Measurements from ENCODE around the gene MAGOH. TPM values are rescaled to one million over a fixed set of nuclear protein-coding genes. Genes with fewer than 3 reads are reported as not detected.

MAGOH gene
- total RNA-seq, 1 donor from 2014 or later, result 96.4 TPM

DNA sequence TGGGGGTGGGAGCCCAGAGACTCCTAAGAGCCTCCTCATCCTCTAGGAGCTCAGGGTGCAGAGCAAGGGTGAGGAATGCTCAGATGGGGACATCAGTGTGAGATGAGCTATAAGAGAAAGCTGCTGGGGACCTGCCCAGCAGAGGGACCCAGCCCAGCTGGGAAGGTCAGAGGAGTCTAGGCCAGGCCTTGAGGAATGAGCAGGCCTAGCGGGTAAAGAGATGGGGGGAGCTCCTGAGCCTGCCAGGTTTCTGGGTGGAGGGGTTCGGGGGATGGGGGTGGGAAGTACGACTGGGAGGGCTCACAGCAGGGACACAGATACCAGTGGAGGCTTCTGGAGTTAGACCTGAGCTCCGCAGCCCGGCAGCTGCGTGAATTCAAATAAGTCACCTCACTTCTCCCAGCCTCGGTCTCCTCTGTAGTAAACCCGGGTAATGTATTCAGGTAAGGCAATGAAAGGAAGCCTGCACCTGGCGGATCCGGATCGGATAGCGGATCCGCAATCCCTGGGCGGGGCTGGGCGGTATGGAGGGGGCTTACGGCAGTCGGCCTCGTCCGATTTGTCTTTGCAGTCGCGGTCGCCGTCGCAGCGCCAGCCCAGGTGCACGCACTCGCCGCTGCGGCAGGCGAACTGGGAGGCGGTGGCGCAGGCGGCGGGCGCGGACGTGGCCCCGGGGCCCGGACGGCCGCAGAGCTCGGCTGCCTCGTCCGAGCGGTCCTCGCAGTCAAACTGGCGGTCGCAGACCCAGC is 38.0 kb upstream of the MAGOH start:
- no peak overlapping the region for H3K27ac Mint-ChIP-seq
- H3K9me3 Mint-ChIP-seq, result no peaks in the 10 kb centered on the region
- H3K4me1 Mint-ChIP-seq, result peaks cover 5% of the 10 kb centered on the region
- no peak overlapping the region for H3K4me3 Mint-ChIP-seq
- no peaks in the 10 kb centered on the region for H3K27me3 Mint-ChIP-seq
- DNase-seq, result no peak
- H3K36me3 Mint-ChIP-seq (ENCODE audit: low read depth), result peaks cover 41% of the 10 kb centered on the region
- intact Hi-C loops (cut with micrococcal nuclease), result no loop called here

DNA sequence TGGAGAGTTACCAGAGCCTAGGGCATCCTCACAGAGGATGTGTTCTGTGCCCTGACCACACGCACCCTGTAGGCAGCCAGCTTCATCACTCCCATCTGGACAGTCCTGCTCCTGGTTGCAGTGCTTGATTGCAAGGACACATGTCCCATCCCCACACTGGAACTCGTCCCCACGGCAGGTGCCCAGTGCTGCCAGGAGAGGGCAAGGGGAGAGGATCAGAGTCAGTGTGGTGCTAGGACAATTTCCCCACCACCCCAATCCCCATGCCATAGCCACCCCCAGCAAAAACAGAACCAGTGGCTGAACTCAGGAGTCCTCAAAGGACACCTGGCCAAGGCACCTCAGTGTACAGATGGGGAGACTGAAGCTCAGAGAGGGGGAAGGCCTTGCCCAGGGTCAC is 37.2 kb upstream of the MAGOH start:
- Mint-ChIP-seq H3K27me3 (no peaks in the 10 kb centered on the region), H3K9me3 (no peaks in the 10 kb centered on the region), H3K36me3 (ENCODE audit: low read depth) (peaks cover 39% of the 10 kb centered on the region), H3K4me1 (peaks cover 5% of the 10 kb centered on the region), H3K4me3 (no peak overlapping the region), H3K27ac (no peak overlapping the region)
- no peak for DNase-seq
- intact Hi-C loops (cut with micrococcal nuclease), result no loop called here

DNA sequence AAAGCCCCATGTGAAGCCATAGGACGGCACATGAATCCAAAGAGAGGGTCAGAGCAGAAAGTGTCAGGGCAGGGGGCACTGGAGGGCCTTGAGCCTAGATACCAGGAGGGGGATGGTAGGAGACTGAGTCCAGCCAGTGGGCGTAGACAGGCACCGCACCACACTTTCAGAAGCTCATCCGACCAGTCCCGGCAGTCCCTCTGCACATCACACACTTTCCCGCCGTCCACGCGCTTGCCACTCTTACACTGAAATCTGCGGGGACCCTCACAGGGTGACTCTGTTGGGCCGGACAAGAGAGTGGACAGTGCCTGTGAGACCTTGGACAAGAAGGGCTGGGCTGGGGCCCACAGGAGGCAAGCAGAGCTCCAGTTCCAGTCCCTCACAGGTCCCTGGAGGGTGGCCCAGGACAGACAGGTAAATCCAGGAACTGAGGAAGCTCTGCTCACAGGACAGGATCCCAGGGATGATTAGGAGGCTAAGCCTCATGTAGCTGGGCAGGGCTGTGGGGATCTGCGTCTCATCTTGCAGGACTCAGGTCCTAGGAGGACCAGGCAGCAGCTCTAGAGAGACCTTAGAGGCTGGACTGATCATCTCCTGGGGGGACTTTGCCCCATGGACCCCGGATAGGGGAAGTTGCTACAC is 36.3 kb upstream of the MAGOH start:
- Mint-ChIP-seq H3K9me3 (no peaks in the 10 kb centered on the region), H3K36me3 (ENCODE audit: low read depth) (peaks cover 42% of the 10 kb centered on the region), H3K27me3 (no peaks in the 10 kb centered on the region), H3K27ac (peak overlapping the region; percentile 63), H3K4me3 (no peak overlapping the region), H3K4me1 (peaks cover 7% of the 10 kb centered on the region)
- intact Hi-C loops (cut with micrococcal nuclease), result no loop called here
- DNase-seq, result no peak

DNA sequence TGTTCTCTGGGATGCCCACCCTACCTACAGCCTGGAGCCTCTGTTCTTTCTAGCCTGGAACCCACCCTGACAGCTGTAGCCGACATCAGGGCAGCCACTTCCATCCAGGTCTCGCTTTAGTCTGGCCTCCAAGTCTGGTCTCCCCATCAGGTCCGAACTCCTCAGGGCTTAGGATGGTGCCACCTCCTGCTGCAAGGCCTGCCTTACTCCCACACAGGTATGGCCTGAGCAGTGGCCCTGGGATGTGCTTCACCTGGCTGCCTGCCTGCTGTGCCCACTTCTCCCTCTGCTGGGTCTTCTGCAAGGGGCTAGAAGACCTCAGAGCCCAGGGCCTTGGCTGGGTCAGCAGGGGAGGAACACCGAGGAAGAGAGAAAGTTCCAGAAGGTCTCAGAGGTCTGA is 35.7 kb upstream of the MAGOH start:
- Mint-ChIP-seq H3K4me3 (no peak overlapping the region), H3K9me3 (no peaks in the 10 kb centered on the region), H3K4me1 (peaks cover 7% of the 10 kb centered on the region), H3K27me3 (no peaks in the 10 kb centered on the region), H3K36me3 (ENCODE audit: low read depth) (peaks cover 44% of the 10 kb centered on the region), H3K27ac (peak overlapping the region; percentile 54)
- DNase-seq, result no peak
- intact Hi-C loops (cut with micrococcal nuclease), result no loop called here

DNA sequence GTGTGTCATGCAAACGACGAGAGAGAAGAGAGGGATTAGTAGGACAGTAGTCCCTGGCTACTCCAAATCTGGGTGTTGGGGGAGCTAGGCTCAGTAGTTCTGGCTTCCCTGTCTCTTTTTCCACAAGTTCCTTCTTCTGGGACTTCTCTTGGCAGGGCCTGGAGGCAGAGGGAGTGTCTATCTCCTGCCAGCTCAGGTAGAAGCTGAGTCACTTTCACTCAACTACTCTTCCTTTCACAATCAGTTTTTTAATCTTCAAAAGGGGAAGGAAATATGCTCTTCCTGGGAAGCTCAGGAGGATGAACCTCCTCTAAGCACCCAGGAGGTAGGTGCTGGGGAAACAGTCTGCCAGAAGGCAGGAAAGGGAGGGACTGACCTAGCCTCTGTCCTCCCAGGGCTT is 35.2 kb upstream of the MAGOH start:
- intact Hi-C loops (cut with micrococcal nuclease), result no loop called here
- Mint-ChIP-seq H3K4me3 (no peak overlapping the region), H3K36me3 (ENCODE audit: low read depth) (peaks cover 47% of the 10 kb centered on the region), H3K27me3 (no peaks in the 10 kb centered on the region), H3K4me1 (peaks cover 7% of the 10 kb centered on the region), H3K9me3 (no peaks in the 10 kb centered on the region), H3K27ac (no peak overlapping the region)
- DNase-seq, result no peak

DNA sequence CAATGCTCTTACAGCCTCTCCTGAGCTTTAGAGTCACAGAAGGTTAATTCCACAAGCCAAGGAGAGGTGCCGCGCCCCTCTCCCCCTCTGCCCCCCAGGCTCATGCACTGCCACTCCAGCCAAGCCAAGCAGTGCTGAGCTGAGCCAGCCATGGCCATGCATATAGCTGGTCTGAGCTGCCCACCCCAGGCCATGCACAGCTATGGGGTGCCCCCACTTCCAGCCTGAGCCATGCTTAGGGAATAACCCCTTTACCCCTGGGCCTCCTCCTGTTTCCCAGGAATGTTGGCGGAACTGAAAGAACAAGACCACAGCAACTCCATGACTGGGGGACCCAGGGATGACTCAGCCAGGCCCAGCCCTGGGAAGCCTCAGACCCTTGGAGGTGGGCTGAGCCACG is 34.0 kb upstream of the MAGOH start:
- intact Hi-C loops (cut with micrococcal nuclease), result no loop called here
- no peak for DNase-seq
- Mint-ChIP-seq H3K27me3 (no peaks in the 10 kb centered on the region), H3K4me1 (peaks cover 2% of the 10 kb centered on the region), H3K36me3 (ENCODE audit: low read depth) (peaks cover 43% of the 10 kb centered on the region), H3K9me3 (no peaks in the 10 kb centered on the region), H3K27ac (no peak overlapping the region), H3K4me3 (no peak overlapping the region)

DNA sequence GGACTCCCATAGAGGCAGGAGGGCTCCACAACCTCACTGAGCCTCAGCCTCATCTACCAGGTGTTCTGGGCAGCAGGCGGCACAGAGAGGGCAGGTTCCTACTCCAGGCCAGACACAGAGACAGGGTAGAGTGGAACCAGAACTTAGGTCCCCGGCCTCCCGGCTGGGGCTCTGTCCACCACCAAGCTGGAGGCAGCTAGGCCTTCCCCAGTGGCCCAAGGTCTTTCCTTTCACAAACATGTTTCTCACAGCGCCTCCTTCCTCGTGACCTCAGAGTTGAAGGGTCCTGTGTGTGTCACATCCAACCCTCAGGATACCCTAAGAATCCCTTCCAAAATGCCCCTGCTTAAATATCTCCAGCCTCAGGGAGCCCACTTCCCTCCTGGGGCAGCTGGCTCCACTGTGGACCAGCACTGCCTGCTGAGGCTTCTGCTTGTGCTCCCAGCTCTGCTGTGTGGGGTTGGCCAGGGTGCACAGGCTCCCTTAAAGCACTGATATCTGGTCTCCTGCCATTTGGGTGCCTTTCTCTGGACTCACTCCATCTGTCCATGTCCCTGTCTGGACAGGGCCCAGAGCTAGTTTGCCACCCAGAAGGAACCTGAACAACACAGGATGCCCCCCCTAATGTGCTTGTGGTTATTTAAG is 33.2 kb upstream of the MAGOH start:
- Mint-ChIP-seq H3K36me3 (ENCODE audit: low read depth) (peaks cover 49% of the 10 kb centered on the region), H3K27me3 (no peaks in the 10 kb centered on the region)
- intact Hi-C loops (cut with micrococcal nuclease), result no loop called here

DNA sequence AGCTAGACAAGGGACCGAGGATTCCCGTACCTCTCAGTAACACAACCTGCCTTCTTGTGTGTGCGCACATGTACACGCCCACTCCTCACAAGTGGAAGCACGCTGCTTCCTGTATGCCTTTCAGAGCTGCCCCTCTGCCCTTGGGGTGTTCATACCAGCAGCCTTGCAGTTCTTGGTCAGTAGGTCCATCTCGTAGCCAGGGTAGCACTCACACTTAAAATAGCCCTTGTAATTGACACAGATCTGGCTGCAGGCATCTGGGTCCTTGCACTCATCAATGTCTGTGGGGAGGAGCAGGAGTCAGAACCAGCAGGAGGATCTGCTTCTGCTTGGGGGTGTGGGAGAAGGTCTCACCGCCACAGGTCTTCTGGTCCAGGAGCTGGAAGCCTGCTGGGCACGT is 32.6 kb upstream of the MAGOH start:
- H3K4me3 Mint-ChIP-seq, result no peak overlapping the region
- H3K27me3 Mint-ChIP-seq, result no peaks in the 10 kb centered on the region
- H3K36me3 Mint-ChIP-seq (ENCODE audit: low read depth), result peaks cover 50% of the 10 kb centered on the region
- no peak for DNase-seq
- no peak overlapping the region for H3K27ac Mint-ChIP-seq
- intact Hi-C loops (cut with micrococcal nuclease), result no loop called here
- peaks cover 2% of the 10 kb centered on the region for H3K4me1 Mint-ChIP-seq
- no peaks in the 10 kb centered on the region for H3K9me3 Mint-ChIP-seq

More for the DNA sequence above, 33.2 kb upstream of the MAGOH start:
- Mint-ChIP-seq H3K4me3 (no peak overlapping the region), H3K4me1 (peaks cover 2% of the 10 kb centered on the region), H3K27ac (no peak overlapping the region), H3K9me3 (no peaks in the 10 kb centered on the region)
- no peak for DNase-seq

DNA sequence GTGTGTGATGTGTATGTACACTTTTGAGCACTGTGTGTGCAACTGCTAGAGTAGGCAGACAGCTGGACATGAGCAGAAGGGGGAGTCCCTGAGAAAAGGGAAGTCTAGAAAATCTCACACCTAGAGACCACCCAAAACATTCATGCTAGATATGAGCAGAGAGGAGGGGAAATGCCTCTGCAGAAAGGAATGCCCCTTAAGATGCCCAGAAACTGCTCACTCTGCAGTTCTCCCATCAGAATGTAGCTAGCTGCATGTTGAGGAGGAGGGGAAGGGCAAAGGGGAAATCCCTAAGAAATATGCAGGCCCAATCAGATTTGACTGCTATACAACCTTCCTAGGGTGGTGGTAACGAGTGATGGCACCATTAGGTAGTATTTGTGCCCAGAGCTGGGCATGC is 31.8 kb upstream of the MAGOH start:
- H3K4me3 Mint-ChIP-seq, result no peak overlapping the region
- peaks cover 51% of the 10 kb centered on the region for H3K36me3 Mint-ChIP-seq (ENCODE audit: low read depth)
- DNase-seq, result no peak
- no peak overlapping the region for H3K27ac Mint-ChIP-seq
- intact Hi-C loops (cut with micrococcal nuclease), result no loop called here
- no peaks in the 10 kb centered on the region for H3K27me3 Mint-ChIP-seq
- peaks cover 2% of the 10 kb centered on the region for H3K4me1 Mint-ChIP-seq
- no peaks in the 10 kb centered on the region for H3K9me3 Mint-ChIP-seq

DNA sequence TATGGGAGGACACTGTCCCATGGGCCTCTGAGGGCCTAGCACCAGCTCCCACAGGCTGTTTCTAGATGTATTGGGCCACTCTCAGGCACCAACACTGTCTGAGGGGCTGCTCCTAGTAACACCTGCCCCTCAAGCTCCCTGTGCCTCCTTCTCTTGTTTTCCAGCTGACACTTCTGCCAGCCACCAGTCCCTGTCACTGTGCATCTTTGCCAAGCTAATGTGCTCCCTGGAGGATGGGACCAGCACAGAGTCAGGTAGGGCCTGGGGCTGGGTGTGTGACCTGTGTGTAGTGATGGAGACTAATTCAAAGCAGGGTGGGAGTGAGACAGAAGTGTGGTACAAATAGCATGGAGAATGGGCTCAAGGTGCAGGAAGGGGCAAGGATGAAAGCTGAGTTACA is 29.4 kb upstream of the MAGOH start:
- no peak for DNase-seq
- Mint-ChIP-seq H3K27me3 (no peaks in the 10 kb centered on the region), H3K27ac (no peak overlapping the region), H3K4me1 (peaks cover 2% of the 10 kb centered on the region), H3K36me3 (ENCODE audit: low read depth) (peaks cover 56% of the 10 kb centered on the region), H3K4me3 (no peak overlapping the region), H3K9me3 (no peaks in the 10 kb centered on the region)
- intact Hi-C loops (cut with micrococcal nuclease), result no loop called here

DNA sequence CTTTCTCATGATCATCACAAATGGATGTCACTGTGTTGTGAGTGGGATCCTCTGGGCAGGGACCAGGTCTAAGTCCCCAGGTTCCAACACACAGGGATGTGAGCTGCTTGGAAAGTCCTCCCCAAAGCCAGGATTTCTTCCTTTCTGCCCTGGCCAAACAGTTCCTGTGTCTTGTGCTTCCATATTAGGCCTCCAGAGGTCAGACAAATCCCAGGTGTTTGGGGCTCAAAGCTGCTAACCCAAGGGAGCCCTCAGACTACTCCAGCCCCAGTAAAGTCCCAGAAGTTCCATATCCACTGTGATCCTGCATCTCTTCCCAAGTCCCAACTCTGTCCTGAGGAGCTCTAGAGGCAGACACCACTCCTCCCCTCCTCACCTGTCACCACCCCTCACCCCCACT is 27.7 kb upstream of the MAGOH start:
- Mint-ChIP-seq H3K36me3 (ENCODE audit: low read depth) (peaks cover 60% of the 10 kb centered on the region), H3K4me1 (peaks cover 2% of the 10 kb centered on the region), H3K27ac (no peak overlapping the region), H3K27me3 (no peaks in the 10 kb centered on the region), H3K4me3 (no peak overlapping the region), H3K9me3 (no peaks in the 10 kb centered on the region)
- DNase-seq, result no peak
- intact Hi-C loops (cut with micrococcal nuclease), result no loop called here

DNA sequence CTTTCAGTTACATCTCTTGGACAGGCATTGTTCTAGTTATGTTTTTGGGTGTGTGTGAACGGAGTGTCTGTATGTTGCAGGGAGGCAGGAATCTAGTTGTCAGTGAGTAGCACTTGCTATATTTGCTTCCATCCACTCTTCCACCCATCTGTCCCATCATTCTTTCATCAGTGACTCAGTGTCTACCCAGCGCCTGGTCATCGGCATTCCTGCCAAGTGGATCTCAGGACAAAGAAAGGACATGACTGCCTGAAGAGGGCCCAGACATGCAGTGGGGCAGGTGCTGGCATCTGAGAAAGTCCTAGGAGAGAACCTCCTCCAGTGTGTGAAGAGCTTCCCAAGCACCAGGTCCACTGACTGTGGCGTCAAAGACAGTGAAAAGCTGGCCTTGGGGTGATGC is 27.3 kb upstream of the MAGOH start:
- no peak overlapping the region for H3K27ac Mint-ChIP-seq
- no peaks in the 10 kb centered on the region for H3K27me3 Mint-ChIP-seq
- no peak overlapping the region for H3K4me3 Mint-ChIP-seq
- intact Hi-C loops (cut with micrococcal nuclease), result no loop called here
- DNase-seq, result no peak
- no peaks in the 10 kb centered on the region for H3K9me3 Mint-ChIP-seq
- peaks cover 62% of the 10 kb centered on the region for H3K36me3 Mint-ChIP-seq (ENCODE audit: low read depth)
- H3K4me1 Mint-ChIP-seq, result peaks cover 2% of the 10 kb centered on the region

DNA sequence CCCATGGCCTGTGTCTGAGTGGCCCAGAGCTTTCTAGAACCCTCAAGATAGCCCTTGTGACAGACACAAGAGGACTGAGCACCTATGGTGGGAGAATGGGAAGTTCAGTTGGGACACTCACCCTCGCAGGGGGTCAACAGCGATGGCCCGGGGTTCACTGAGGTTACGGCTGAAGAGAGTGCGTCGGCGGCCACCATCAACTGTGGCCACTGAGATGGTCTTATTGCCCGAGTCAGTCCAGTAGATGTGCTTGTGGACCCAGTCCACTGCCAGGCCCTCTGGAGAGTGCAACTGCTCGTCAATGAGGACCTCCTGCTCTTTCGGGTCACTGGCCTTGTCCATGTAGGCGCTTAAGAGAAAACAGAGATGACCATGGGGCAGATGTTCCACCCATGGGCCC is 25.7 kb upstream of the MAGOH start:
- H3K27me3 Mint-ChIP-seq, result no peaks in the 10 kb centered on the region
- H3K27ac Mint-ChIP-seq, result no peak overlapping the region
- H3K4me3 Mint-ChIP-seq, result no peak overlapping the region
- intact Hi-C loops (cut with micrococcal nuclease), result no loop called here
- no peak for DNase-seq
- H3K9me3 Mint-ChIP-seq, result no peaks in the 10 kb centered on the region
- no peaks in the 10 kb centered on the region for H3K4me1 Mint-ChIP-seq
- H3K36me3 Mint-ChIP-seq (ENCODE audit: low read depth), result peaks cover 65% of the 10 kb centered on the region

DNA sequence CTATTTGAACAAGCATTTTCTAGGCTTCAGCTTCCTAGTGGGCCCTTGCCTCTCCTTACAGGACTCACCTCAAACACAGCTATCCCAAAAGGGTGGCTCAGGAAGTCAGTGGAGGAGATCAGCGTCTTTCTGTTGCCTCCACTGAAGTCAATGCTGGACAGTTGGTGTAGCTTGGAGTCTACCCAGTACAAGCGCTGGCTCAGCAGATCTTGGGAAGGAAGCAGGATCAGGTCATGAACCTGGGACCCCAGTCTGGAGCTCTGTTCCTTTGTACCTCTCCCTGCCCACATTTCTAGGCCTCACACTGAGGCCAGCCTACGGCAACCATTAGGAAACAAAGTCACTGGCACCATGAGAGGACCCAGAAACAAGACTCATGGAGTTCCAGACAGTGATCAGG is 23.7 kb upstream of the MAGOH start:
- intact Hi-C loops (cut with micrococcal nuclease), result no loop called here
- H3K9me3 Mint-ChIP-seq, result no peaks in the 10 kb centered on the region
- peaks cover 76% of the 10 kb centered on the region for H3K36me3 Mint-ChIP-seq (ENCODE audit: low read depth)
- no peak for DNase-seq
- H3K4me1 Mint-ChIP-seq, result no peaks in the 10 kb centered on the region
- H3K27ac Mint-ChIP-seq, result no peak overlapping the region
- H3K4me3 Mint-ChIP-seq, result no peak overlapping the region
- no peaks in the 10 kb centered on the region for H3K27me3 Mint-ChIP-seq

Data from activated CD4-positive, alpha-beta T cell treated with anti-CD3 and anti-CD28 coated beads, Interleukin-2, amount 10 ng/mL, durations not matched to agents 24 days and 14 days (primary cell).